HepG2 (cell line): Measurements from ENCODE around the gene NAIF1. TPM values are rescaled to one million over a fixed set of nuclear protein-coding genes. Genes with fewer than 3 reads are reported as not detected.

Source experiments
- ATF7 ChIP-seq, 2 experiments: fragments of 450-650 bp in 1 of 2; sonication (generic) in 1 of 2; formaldehyde crosslinking in 1 of 2; IDR thresholded peaks; 2 replicates each; pipeline versions ENCODE4 v1.4.0 to v1.6.1; 2016 to 2020; ENCODE audit warnings: antibody characterized with exemption in 1 of 2, mild to moderate bottlenecking in 1 of 2, missing genetic modification reagents in 1 of 2
- BCL6 ChIP-seq: IDR thresholded peaks from 2 replicates; pipeline ENCODE4 v1.6.1; 2016; ENCODE audit warnings: missing genetic modification reagents, missing compliant biosample characterization
- CREM ChIP-seq, 2 experiments: sonication (generic) in 1 of 2; formaldehyde crosslinking in 1 of 2; IDR thresholded peaks; 2 replicates each; pipeline versions ENCODE4 v1.4.0 to v1.6.1; 2016 to 2020; ENCODE audit warnings: antibody characterized with exemption in 1 of 2, mild to moderate bottlenecking in 1 of 2, missing genetic modification reagents in 1 of 2
- EED ChIP-seq: sonication (generic); formaldehyde crosslinking; IDR thresholded peaks from 2 replicates; pipeline ENCODE4 v1.5.0; 2020; ENCODE audit warnings: mild to moderate bottlenecking, missing genetic modification reagents
- GFI1 ChIP-seq: sonication (generic); formaldehyde crosslinking; IDR thresholded peaks from 2 replicates; pipeline ENCODE4 v1.5.0; 2020; ENCODE audit warnings: missing genetic modification reagents, mild to moderate bottlenecking, borderline replicate concordance
- HHEX ChIP-seq: IDR thresholded peaks from 2 replicates; pipeline ENCODE4 v1.6.1; 2016; ENCODE audit warnings: control low read depth
- KDM6A ChIP-seq: IDR thresholded peaks from 2 replicates; pipeline ENCODE4 v1.6.1; 2016; ENCODE audit warnings: low read depth
- KLF6 ChIP-seq: IDR thresholded peaks from 2 replicates; pipeline ENCODE4 v1.8.0; 2016; ENCODE audit warnings: missing biosample characterization, missing genetic modification reagents
- MXD1 ChIP-seq: sonication (generic); formaldehyde crosslinking; IDR thresholded peaks from 2 replicates; pipeline ENCODE4 v1.4.0; 2020; ENCODE audit warnings: mild to moderate bottlenecking, missing genetic modification reagents
- PBX3 ChIP-seq: sonication (generic); formaldehyde crosslinking; IDR thresholded peaks from 2 replicates; pipeline ENCODE4 v1.8.1; 2023; ENCODE audit warnings: missing genetic modification reagents, inconsistent platforms, borderline replicate concordance
- RNF2 ChIP-seq: fragments of 450-650 bp; conservative IDR thresholded peaks from 2 replicates; pipeline ENCODE4 v1.6.1; 2016; ENCODE audit warnings: low read depth
- SRF ChIP-seq: IDR thresholded peaks from 2 replicates; pipeline ENCODE4 v1.6.1; 2011; ENCODE audit warnings: mild to moderate bottlenecking, low read depth, low read length, moderate library complexity
- ZC3H4 ChIP-seq: sonication (generic); formaldehyde crosslinking; IDR thresholded peaks from 2 replicates; pipeline ENCODE4 v1.4.0; 2020; ENCODE audit warnings: missing genetic modification reagents, borderline replicate concordance
- ZFP36L1 ChIP-seq: sonication (generic); formaldehyde crosslinking; IDR thresholded peaks from 2 replicates; pipeline ENCODE4 v1.8.0; 2022; ENCODE audit warnings: mild to moderate bottlenecking, missing genetic modification reagents, moderate library complexity
- polyA plus RNA-seq, 8 experiments: library from polyadenylated mRNA; depleted of rRNA in 3 of 8; stranded (reverse) in 7 of 8; unstranded in 1 of 8; fragments of >200 nt; fragmentation: Illumina TruSeq in 4 of 8; extraction: Trizol in 4 of 8; gene quantifications; 2 replicates each; pipeline versions ENCODE4 v1.2.1 to v1.2.3, GENCODE V29; 2011 to 2016; ENCODE audit warnings: low read depth in 4 of 8, missing spikeins in 1 of 8, mixed read lengths in 1 of 8; ENCODE audit not compliant: insufficient read depth in 1 of 8
- total RNA-seq, 5 experiments: library from RNA; depleted of rRNA; stranded (reverse); fragments of >200 nt; fragmentation: Illumina TruSeq; extraction: Trizol; gene quantifications; 2 replicates each; pipeline ENCODE4 v1.2.3, GENCODE V29; 2016; ENCODE audit warnings: low read depth in 1 of 5
- TF ChIP-seq, protein P1 (sequence below), 2 experiments: fragments of 450-650 bp in 1 of 2; sonication (generic) in 1 of 2; formaldehyde crosslinking in 1 of 2; IDR thresholded peaks; 2 replicates each; pipeline versions ENCODE4 v1.6.1 to v1.8.0; 2016 to 2022; ENCODE audit warnings: antibody characterized with exemption in 1 of 2, mild to moderate bottlenecking in 1 of 2, missing genetic modification reagents in 1 of 2

NAIF1 gene
- total and polyA plus RNA-seq, 2 of the 13 experiments (the other 11 are each of a cell fraction or from before 2014, with no cell fraction given), result 6.0 to 6.9 TPM

DNA sequence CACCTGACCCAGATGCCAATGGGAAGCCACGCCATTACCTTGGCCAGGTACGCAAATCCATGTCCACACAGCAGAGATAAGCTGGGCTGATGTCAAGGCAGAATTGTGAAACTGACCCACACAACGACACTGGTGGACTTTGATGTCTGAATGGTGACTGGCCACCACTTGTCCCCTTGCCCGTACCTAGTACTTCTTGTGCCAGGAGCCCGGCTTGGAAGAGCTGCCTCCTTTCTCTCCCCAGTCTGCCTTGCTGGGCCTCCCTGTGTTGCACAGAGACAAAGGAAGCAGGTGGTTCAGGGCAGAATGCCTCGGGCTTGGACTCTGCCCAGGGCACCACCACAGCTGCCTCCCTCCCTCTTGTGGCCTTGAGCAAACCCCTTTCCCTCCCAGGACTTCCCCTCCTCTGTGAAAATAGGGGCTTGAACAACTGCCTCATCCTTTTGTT lies 37.1 kb upstream of the NAIF1 start (continued):
- TF ChIP-seq, protein P1, sequence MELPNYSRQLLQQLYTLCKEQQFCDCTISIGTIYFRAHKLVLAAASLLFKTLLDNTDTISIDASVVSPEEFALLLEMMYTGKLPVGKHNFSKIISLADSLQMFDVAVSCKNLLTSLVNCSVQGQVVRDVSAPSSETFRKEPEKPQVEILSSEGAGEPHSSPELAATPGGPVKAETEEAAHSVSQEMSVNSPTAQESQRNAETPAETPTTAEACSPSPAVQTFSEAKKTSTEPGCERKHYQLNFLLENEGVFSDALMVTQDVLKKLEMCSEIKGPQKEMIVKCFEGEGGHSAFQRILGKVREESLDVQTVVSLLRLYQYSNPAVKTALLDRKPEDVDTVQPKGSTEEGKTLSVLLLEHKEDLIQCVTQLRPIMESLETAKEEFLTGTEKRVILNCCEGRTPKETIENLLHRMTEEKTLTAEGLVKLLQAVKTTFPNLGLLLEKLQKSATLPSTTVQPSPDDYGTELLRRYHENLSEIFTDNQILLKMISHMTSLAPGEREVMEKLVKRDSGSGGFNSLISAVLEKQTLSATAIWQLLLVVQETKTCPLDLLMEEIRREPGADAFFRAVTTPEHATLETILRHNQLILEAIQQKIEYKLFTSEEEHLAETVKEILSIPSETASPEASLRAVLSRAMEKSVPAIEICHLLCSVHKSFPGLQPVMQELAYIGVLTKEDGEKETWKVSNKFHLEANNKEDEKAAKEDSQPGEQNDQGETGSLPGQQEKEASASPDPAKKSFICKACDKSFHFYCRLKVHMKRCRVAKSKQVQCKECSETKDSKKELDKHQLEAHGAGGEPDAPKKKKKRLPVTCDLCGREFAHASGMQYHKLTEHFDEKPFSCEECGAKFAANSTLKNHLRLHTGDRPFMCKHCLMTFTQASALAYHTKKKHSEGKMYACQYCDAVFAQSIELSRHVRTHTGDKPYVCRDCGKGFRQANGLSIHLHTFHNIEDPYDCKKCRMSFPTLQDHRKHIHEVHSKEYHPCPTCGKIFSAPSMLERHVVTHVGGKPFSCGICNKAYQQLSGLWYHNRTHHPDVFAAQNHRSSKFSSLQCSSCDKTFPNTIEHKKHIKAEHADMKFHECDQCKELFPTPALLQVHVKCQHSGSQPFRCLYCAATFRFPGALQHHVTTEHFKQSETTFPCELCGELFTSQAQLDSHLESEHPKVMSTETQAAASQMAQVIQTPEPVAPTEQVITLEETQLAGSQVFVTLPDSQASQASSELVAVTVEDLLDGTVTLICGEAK (IDR thresholded peaks at IDR 0.05), result no peak
- TF ChIP-seq, protein P1 (CRISPR knock-in tag; IDR thresholded peaks at IDR 0.05), result peak; percentile 62; the same call in 1 of the 2 replicates
- TF ChIP-seq KLF6 (no peak), ATF7 (IDR thresholded peaks at IDR 0.05) (no peak), ATF7 (CRISPR knock-in tag; IDR thresholded peaks at IDR 0.05) (peak; percentile 60; the same call in 1 of the 2 replicates), RNF2 (0 out of 2 replicates have a peak, but pooled peaks have one; percentile 38), ZC3H4 (CRISPR knock-in tag) (no peak), KDM6A (CRISPR knock-in tag) (0 out of 2 replicates have a peak, but pooled peaks have one; percentile 34), SRF (no peak), GFI1 (CRISPR knock-in tag) (peak; percentile 82), MXD1 (CRISPR knock-in tag) (peak; percentile 67; the same call in 1 of the 2 replicates), BCL6 (CRISPR knock-in tag) (peak; percentile 73), CREM (IDR thresholded peaks at IDR 0.05) (peak; percentile 47; the same call in 1 of the 2 replicates), CREM (CRISPR knock-in tag; IDR thresholded peaks at IDR 0.05) (no peak), EED (no peak), PBX3 (CRISPR knock-in tag) (no peak), HHEX (CRISPR knock-in tag) (no peak), ZFP36L1 (CRISPR knock-in tag) (0 out of 2 replicates have a peak, but pooled peaks have one; percentile 71)
